Breast epithelium (tissue), 4 donors: ENCODE results near the gene ETNK1. TPM values are rescaled to one million over a fixed set of nuclear protein-coding genes. Genes with fewer than 3 reads are reported as not detected.
"Not testable (repeated sequence)": the region's sequence is repeated elsewhere in the genome, so short reads cannot be mapped to it uniquely, and the experiment has no call there.

Source experiments
- DNase-seq, 2 donors: peaks; one replicate each; pipeline ENCODE4 v3.0.0-alpha.2; 2019; ENCODE audit warnings: low spot score in 2 of 2
- H3K27ac ChIP-seq, 2 donors: fragments of 200-600 bp; sonication (generic) in 1 of 2; one replicate each; pipeline ENCODE4 v1.5.1; 2016 to 2019; ENCODE audit warnings: mild to moderate bottlenecking in 1 of 2
- H3K27me3 ChIP-seq, 2 donors: fragments of 200-600 bp; sonication (generic) in 1 of 2; one replicate each; pipeline versions ENCODE4 v1.5.1 to v1.6.0; 2017 to 2019; ENCODE audit warnings: control low read depth in 1 of 2, mild to moderate bottlenecking in 1 of 2
- H3K36me3 ChIP-seq: fragments of 200-600 bp; one replicate; pipeline ENCODE4 v1.5.1; 2019
- H3K4me1 ChIP-seq, 2 donors: fragments of 200-600 bp; sonication (generic); one replicate each; pipeline ENCODE4 v1.5.1; 2016 to 2019; ENCODE audit warnings: control low read depth in 1 of 2
- H3K4me3 ChIP-seq, 3 donors: fragments of 200-600 bp; sonication (generic); 1 replicate in 2 of 3; 2 replicates in 1 of 3; pipeline ENCODE4 v1.5.1; 2016 to 2019; ENCODE audit warnings: mild to moderate bottlenecking in 3 of 3, moderate library complexity in 2 of 3
- H3K9me3 ChIP-seq, 2 donors: fragments of 200-600 bp; sonication (generic) in 1 of 2; one replicate each; pipeline ENCODE4 v1.5.1; 2016 to 2019; ENCODE audit warnings: control low read depth in 1 of 2
- POLR2A ChIP-seq: fragments of 450-650 bp; IDR thresholded peaks from one replicate; pipeline ENCODE4 v1.6.1; 2016; ENCODE audit warnings: antibody characterized with exemption, mild to moderate bottlenecking, moderate library complexity
- POLR2AphosphoS5 ChIP-seq, 3 donors: sonication (generic); formaldehyde crosslinking; IDR thresholded peaks; one replicate each; pipeline ENCODE4 v1.6.1; 2017; ENCODE audit warnings: antibody characterized with exemption in 3 of 3
- intact Hi-C: fragments of 100-400 bp; cut with DNase I; formaldehyde crosslinking; loops from one replicate; pipeline ENCODE4 v1.15.1; 2023; ENCODE audit warnings: low total_unique reads
- total RNA-seq, 3 donors: library from RNA; depleted of rRNA; stranded (reverse); fragments of >200 nt; gene quantifications; one replicate each; pipeline ENCODE4 v1.1.0, GENCODE V29; 2016
- TF ChIP-seq, protein P1 (sequence below), 3 donors: fragments of 450-650 bp; IDR thresholded peaks; one replicate each; pipeline ENCODE4 v1.5.1; 2016 to 2017; ENCODE audit warnings: antibody characterized with exemption in 3 of 3, mild to moderate bottlenecking in 3 of 3, moderate library complexity in 3 of 3

ETNK1 gene
- total RNA-seq, 3 donors from 2014 or later, result 26.2 to 67.0 (median 44.6) TPM

DNA sequence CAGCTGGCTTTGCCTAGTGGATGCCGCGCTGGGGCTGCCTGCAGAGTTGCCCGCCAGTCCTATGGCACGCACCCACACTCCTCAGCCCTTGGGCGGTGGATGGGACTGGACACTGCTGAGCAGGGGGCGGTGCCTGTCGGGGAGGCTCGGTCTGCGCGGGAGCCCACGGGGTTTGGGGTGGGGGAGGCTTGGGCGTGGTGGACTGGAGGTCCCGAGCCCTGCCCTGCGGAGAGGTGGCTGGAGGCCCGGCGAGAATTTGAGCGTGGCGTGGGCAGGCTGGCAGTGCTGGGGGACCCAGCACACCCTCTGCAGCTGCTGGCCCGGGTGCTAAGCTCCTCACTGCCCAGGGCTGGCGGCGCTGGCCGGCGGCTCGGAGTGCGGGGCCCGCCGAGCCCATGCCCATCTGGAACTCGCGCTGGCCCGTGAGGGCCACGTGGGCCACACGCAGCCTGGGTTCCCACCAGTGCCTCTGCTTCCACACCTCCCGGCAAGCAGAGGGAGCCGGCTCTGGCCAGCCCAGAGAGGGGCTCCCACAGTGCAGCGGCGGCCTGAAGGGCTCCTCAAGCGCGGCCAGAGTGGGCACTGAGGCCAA lies 68.1 kb downstream of the ETNK1 start:
- TF ChIP-seq POLR2A, result no peak
- TF ChIP-seq, protein P1, sequence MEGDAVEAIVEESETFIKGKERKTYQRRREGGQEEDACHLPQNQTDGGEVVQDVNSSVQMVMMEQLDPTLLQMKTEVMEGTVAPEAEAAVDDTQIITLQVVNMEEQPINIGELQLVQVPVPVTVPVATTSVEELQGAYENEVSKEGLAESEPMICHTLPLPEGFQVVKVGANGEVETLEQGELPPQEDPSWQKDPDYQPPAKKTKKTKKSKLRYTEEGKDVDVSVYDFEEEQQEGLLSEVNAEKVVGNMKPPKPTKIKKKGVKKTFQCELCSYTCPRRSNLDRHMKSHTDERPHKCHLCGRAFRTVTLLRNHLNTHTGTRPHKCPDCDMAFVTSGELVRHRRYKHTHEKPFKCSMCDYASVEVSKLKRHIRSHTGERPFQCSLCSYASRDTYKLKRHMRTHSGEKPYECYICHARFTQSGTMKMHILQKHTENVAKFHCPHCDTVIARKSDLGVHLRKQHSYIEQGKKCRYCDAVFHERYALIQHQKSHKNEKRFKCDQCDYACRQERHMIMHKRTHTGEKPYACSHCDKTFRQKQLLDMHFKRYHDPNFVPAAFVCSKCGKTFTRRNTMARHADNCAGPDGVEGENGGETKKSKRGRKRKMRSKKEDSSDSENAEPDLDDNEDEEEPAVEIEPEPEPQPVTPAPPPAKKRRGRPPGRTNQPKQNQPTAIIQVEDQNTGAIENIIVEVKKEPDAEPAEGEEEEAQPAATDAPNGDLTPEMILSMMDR (IDR thresholded peaks at IDR 0.05), result no peak
- no peak for TF ChIP-seq POLR2AphosphoS5 (IDR thresholded peaks at IDR 0.05)
- peaks cover 0 to 9% of the 10 kb centered on the region in 2 donors for H3K9me3 ChIP-seq
- intact Hi-C loops, result no loop called here
- H3K27ac ChIP-seq, result no peak overlapping the region
- H3K36me3 ChIP-seq, result no peaks in the 10 kb centered on the region
- no peak for DNase-seq
- no peak overlapping the region for H3K4me3 ChIP-seq
- no peaks in the 10 kb centered on the region for H3K27me3 ChIP-seq
- H3K4me1 ChIP-seq, result no peaks in the 10 kb centered on the region

DNA sequence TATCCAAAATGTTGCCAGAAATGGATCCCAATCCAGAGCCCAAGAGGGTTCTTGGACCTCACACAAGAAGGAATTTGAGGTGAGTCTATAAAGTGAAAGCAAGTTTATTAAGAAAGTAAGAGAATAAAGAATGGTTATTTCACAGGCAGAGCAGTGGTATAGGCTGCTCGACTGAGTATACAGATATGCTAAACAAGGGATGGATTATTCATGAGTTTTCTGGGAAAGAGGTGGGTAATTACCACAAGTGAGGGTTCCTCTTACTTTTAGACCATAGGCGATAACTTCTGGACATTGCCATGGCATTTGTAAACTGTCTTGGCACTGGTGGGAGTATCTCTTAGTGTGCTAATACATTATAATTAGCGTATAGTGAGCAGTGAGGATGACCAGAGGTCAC lies 73.6 kb downstream of the ETNK1 start:
- Histone ChIP-seq H3K27me3 (no peaks in the 10 kb centered on the region), H3K9me3 (no peaks in the 10 kb centered on the region), H3K4me1 (no peaks in the 10 kb centered on the region), H3K27ac (no peak overlapping the region), H3K4me3 (no peak overlapping the region), H3K36me3 (no peaks in the 10 kb centered on the region)
- intact Hi-C loops, result no loop called here
- TF ChIP-seq POLR2A, result no peak
- TF ChIP-seq POLR2AphosphoS5 (IDR thresholded peaks at IDR 0.05), result no peak
- TF ChIP-seq, protein P1 (IDR thresholded peaks at IDR 0.05), result no peak
- no peak for DNase-seq

- H3K9me3 ChIP-seq, H3K4me3 ChIP-seq, H3K27ac ChIP-seq, intact Hi-C loops, H3K36me3 ChIP-seq, H3K4me1 ChIP-seq, H3K27me3 ChIP-seq, DNase-seq: not testable (repeated sequence)
These were observed 74.7 kb downstream of the ETNK1 start for GRCh38 chr12:22699705-22700104.

GRCh38 chr12:22700106-22700505 lies 75.1 kb downstream of the ETNK1 start:
- intact Hi-C loops, result no loop called here
- TF ChIP-seq POLR2A, result no peak
- no peak for TF ChIP-seq POLR2AphosphoS5 (IDR thresholded peaks at IDR 0.05)
- TF ChIP-seq, protein P1 (IDR thresholded peaks at IDR 0.05), result no peak
- no peak for DNase-seq
- no peak overlapping the region for H3K27ac ChIP-seq
- no peaks in the 10 kb centered on the region for H3K27me3 ChIP-seq
- no peak overlapping the region for H3K4me3 ChIP-seq
- H3K9me3 ChIP-seq, result no peaks in the 10 kb centered on the region
- H3K4me1 ChIP-seq, result no peaks in the 10 kb centered on the region
- H3K36me3 ChIP-seq, result no peaks in the 10 kb centered on the region

DNA sequence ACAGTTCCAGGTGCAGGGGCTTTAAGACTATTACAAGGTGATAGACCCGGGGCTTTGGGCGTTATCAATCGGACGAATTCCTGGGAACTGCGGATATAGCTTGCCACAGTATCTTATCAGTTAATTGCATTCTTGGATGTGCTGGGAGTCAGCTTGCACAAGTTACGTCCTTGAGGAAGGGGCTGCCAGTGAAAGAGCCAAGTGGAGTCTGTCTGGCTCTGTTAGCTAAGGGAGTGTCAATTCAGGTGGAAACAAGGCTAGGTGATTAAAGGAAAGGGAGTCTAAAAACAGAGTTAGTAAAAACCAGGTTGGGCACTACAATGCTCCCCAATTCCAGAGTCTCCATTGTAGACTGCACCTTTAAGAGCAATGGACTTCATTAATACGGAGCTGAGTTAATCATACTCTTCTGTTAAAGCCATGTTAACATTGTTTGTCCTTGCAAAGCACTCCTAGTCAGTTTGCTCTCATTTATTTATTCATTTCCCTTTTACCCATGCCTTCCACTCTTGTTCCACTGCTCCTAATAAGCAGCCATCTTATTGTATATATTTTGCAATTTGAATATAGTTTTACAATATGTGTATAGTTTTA lies 76.3 kb downstream of the ETNK1 start:
- H3K27me3 ChIP-seq, H3K4me1 ChIP-seq, H3K36me3 ChIP-seq, H3K27ac ChIP-seq, DNase-seq, H3K9me3 ChIP-seq, H3K4me3 ChIP-seq, intact Hi-C loops: not testable (repeated sequence)

- TF ChIP-seq, protein P1 (IDR thresholded peaks at IDR 0.05), result no peak
- TF ChIP-seq POLR2A (no peak), POLR2AphosphoS5 (IDR thresholded peaks at IDR 0.05) (no peak)
- Histone ChIP-seq H3K36me3 (no peaks in the 10 kb centered on the region), H3K27ac (no peak overlapping the region), H3K9me3 (no peaks in the 10 kb centered on the region), H3K4me1 (no peaks in the 10 kb centered on the region), H3K4me3 (no peak overlapping the region), H3K27me3 (no peaks in the 10 kb centered on the region)
- no peak for DNase-seq
- intact Hi-C loops, result no loop called here
These were observed 77.7 kb downstream of the ETNK1 start for GRCh38 chr12:22702690-22703089.
